ENCODE measurements around the gene TSEN15.

TSEN15 gene

GRCh38 chr1:184051485-184052193 is at the start of gene TSEN15:
Gene TSEN15 (plus strand): TSS chr1:184051730. CDS start chr1:184051756, 26 bp downstream.
- H3K36me3 Mint-ChIP-seq (ENCODE audit: low read depth), result peaks cover 35% of the 10 kb centered on the region
- H3K4me1 Mint-ChIP-seq (ENCODE audit: low read depth), result peaks cover 39% of the 10 kb centered on the region
- H3K4me3 Mint-ChIP-seq, result peak within 1 kb of the TSS; percentile 97

GRCh38 chr1:184002071-184002470 is 49.5 kb upstream of the TSEN15 start:
- Mint-ChIP-seq H3K27me3 (no peaks in the 10 kb centered on the region), H3K27ac (no peak overlapping the region), H3K4me1 (ENCODE audit: low read depth) (peaks cover 20% of the 10 kb centered on the region)

More at GRCh38 chr1:184051485-184052193, at the start of gene TSEN15:
- Mint-ChIP-seq H3K27me3 (peaks cover 33% of the 10 kb centered on the region), H3K9me3 (peaks cover 7% of the 10 kb centered on the region), H3K27ac (peak within 1 kb of the TSS; percentile 97)

GRCh38 chr1:184004935-184005334 is 46.6 kb upstream of the TSEN15 start:
- H3K36me3 Mint-ChIP-seq (ENCODE audit: low read depth), result no peaks in the 10 kb centered on the region
- H3K4me1 Mint-ChIP-seq (ENCODE audit: low read depth), result peaks cover 18% of the 10 kb centered on the region
- H3K9me3 Mint-ChIP-seq, result no peaks in the 10 kb centered on the region
- no peaks in the 10 kb centered on the region for H3K27me3 Mint-ChIP-seq
- H3K27ac Mint-ChIP-seq, result no peak overlapping the region
- no peak overlapping the region for H3K4me3 Mint-ChIP-seq

More at GRCh38 chr1:184002071-184002470, 49.5 kb upstream of the TSEN15 start:
- no peaks in the 10 kb centered on the region for H3K36me3 Mint-ChIP-seq (ENCODE audit: low read depth)
- H3K4me3 Mint-ChIP-seq, result no peak overlapping the region
- H3K9me3 Mint-ChIP-seq, result no peaks in the 10 kb centered on the region

GRCh38 chr1:184005506-184005905 is 46.0 kb upstream of the TSEN15 start:
- H3K27ac Mint-ChIP-seq, result no peak overlapping the region
- H3K4me3 Mint-ChIP-seq, result no peak overlapping the region
- peaks cover 15% of the 10 kb centered on the region for H3K4me1 Mint-ChIP-seq (ENCODE audit: low read depth)
- H3K27me3 Mint-ChIP-seq, result no peaks in the 10 kb centered on the region
- H3K9me3 Mint-ChIP-seq, result no peaks in the 10 kb centered on the region
- H3K36me3 Mint-ChIP-seq (ENCODE audit: low read depth), result no peaks in the 10 kb centered on the region

- Mint-ChIP-seq H3K9me3 (no peaks in the 10 kb centered on the region), H3K27me3 (peaks cover 12% of the 10 kb centered on the region), H3K27ac (no peak overlapping the region), H3K36me3 (ENCODE audit: low read depth) (no peaks in the 10 kb centered on the region), H3K4me3 (no peak overlapping the region), H3K4me1 (ENCODE audit: low read depth) (no peaks in the 10 kb centered on the region)
These were observed 40.7 kb upstream of the TSEN15 start for GRCh38 chr1:184010788-184011187.

- H3K9me3 Mint-ChIP-seq, result no peaks in the 10 kb centered on the region
- no peak overlapping the region for H3K27ac Mint-ChIP-seq
- no peaks in the 10 kb centered on the region for H3K36me3 Mint-ChIP-seq (ENCODE audit: low read depth)
- H3K4me3 Mint-ChIP-seq, result no peak overlapping the region
- H3K4me1 Mint-ChIP-seq (ENCODE audit: low read depth), result no peaks in the 10 kb centered on the region
- H3K27me3 Mint-ChIP-seq, result peaks cover 12% of the 10 kb centered on the region
These were observed 39.3 kb upstream of the TSEN15 start for GRCh38 chr1:184012187-184012586.

- no peaks in the 10 kb centered on the region for H3K4me1 Mint-ChIP-seq (ENCODE audit: low read depth)
- peaks cover 12% of the 10 kb centered on the region for H3K27me3 Mint-ChIP-seq
- no peaks in the 10 kb centered on the region for H3K9me3 Mint-ChIP-seq
- no peaks in the 10 kb centered on the region for H3K36me3 Mint-ChIP-seq (ENCODE audit: low read depth)
- no peak overlapping the region for H3K27ac Mint-ChIP-seq
- H3K4me3 Mint-ChIP-seq, result no peak overlapping the region
These were observed 37.3 kb upstream of the TSEN15 start for GRCh38 chr1:184014271-184014670.

- Mint-ChIP-seq H3K9me3 (no peaks in the 10 kb centered on the region), H3K27ac (no peak overlapping the region), H3K4me3 (no peak overlapping the region), H3K4me1 (ENCODE audit: low read depth) (no peaks in the 10 kb centered on the region), H3K27me3 (peaks cover 12% of the 10 kb centered on the region), H3K36me3 (ENCODE audit: low read depth) (no peaks in the 10 kb centered on the region)
These were observed 35.4 kb upstream of the TSEN15 start for GRCh38 chr1:184016169-184016568.

- Mint-ChIP-seq H3K9me3 (no peaks in the 10 kb centered on the region), H3K4me1 (ENCODE audit: low read depth) (no peaks in the 10 kb centered on the region), H3K27ac (no peak overlapping the region), H3K27me3 (peaks cover 16% of the 10 kb centered on the region), H3K4me3 (no peak overlapping the region), H3K36me3 (ENCODE audit: low read depth) (no peaks in the 10 kb centered on the region)
These were observed 34.2 kb upstream of the TSEN15 start for GRCh38 chr1:184017306-184017705.

GRCh38 chr1:184018622-184019021 is 32.9 kb upstream of the TSEN15 start:
- no peak overlapping the region for H3K4me3 Mint-ChIP-seq
- no peaks in the 10 kb centered on the region for H3K9me3 Mint-ChIP-seq
- H3K4me1 Mint-ChIP-seq (ENCODE audit: low read depth), result no peaks in the 10 kb centered on the region
- no peak overlapping the region for H3K27ac Mint-ChIP-seq
- no peaks in the 10 kb centered on the region for H3K36me3 Mint-ChIP-seq (ENCODE audit: low read depth)
- H3K27me3 Mint-ChIP-seq, result peaks cover 11% of the 10 kb centered on the region

GRCh38 chr1:184019069-184019468 is 32.5 kb upstream of the TSEN15 start:
- Mint-ChIP-seq H3K27ac (no peak overlapping the region), H3K27me3 (peaks cover 6% of the 10 kb centered on the region), H3K36me3 (ENCODE audit: low read depth) (no peaks in the 10 kb centered on the region), H3K9me3 (no peaks in the 10 kb centered on the region), H3K4me3 (no peak overlapping the region), H3K4me1 (ENCODE audit: low read depth) (no peaks in the 10 kb centered on the region)

- Mint-ChIP-seq H3K4me3 (no peak overlapping the region), H3K9me3 (no peaks in the 10 kb centered on the region), H3K36me3 (ENCODE audit: low read depth) (no peaks in the 10 kb centered on the region), H3K27me3 (peaks cover 4% of the 10 kb centered on the region), H3K4me1 (ENCODE audit: low read depth) (no peaks in the 10 kb centered on the region), H3K27ac (no peak overlapping the region)
These were observed 32.0 kb upstream of the TSEN15 start for GRCh38 chr1:184019506-184019905.

- Mint-ChIP-seq H3K27me3 (peaks cover 10% of the 10 kb centered on the region), H3K36me3 (ENCODE audit: low read depth) (no peaks in the 10 kb centered on the region), H3K4me3 (no peak overlapping the region), H3K4me1 (ENCODE audit: low read depth) (no peaks in the 10 kb centered on the region), H3K27ac (no peak overlapping the region), H3K9me3 (no peaks in the 10 kb centered on the region)
These were observed 31.2 kb upstream of the TSEN15 start for GRCh38 chr1:184020328-184020727.

- H3K27ac Mint-ChIP-seq, result no peak overlapping the region
- H3K27me3 Mint-ChIP-seq, result peaks cover 10% of the 10 kb centered on the region
- no peaks in the 10 kb centered on the region for H3K36me3 Mint-ChIP-seq (ENCODE audit: low read depth)
- no peak overlapping the region for H3K4me3 Mint-ChIP-seq
- H3K9me3 Mint-ChIP-seq, result no peaks in the 10 kb centered on the region
- H3K4me1 Mint-ChIP-seq (ENCODE audit: low read depth), result no peaks in the 10 kb centered on the region
These were observed 30.7 kb upstream of the TSEN15 start for GRCh38 chr1:184020855-184021254.

- peaks cover 10% of the 10 kb centered on the region for H3K27me3 Mint-ChIP-seq
- H3K27ac Mint-ChIP-seq, result no peak overlapping the region
- no peaks in the 10 kb centered on the region for H3K36me3 Mint-ChIP-seq (ENCODE audit: low read depth)
- H3K4me1 Mint-ChIP-seq (ENCODE audit: low read depth), result no peaks in the 10 kb centered on the region
- no peaks in the 10 kb centered on the region for H3K9me3 Mint-ChIP-seq
- H3K4me3 Mint-ChIP-seq, result no peak overlapping the region
These were observed 29.8 kb upstream of the TSEN15 start for GRCh38 chr1:184021728-184022127.

- H3K36me3 Mint-ChIP-seq (ENCODE audit: low read depth), result no peaks in the 10 kb centered on the region
- H3K27me3 Mint-ChIP-seq, result peaks cover 10% of the 10 kb centered on the region
- no peak overlapping the region for H3K27ac Mint-ChIP-seq
- no peaks in the 10 kb centered on the region for H3K9me3 Mint-ChIP-seq
- no peak overlapping the region for H3K4me3 Mint-ChIP-seq
- no peaks in the 10 kb centered on the region for H3K4me1 Mint-ChIP-seq (ENCODE audit: low read depth)
These were observed 28.9 kb upstream of the TSEN15 start for GRCh38 chr1:184022668-184023067.
